Hepatocyte (in vitro differentiated cells): ENCODE results near the gene PPP1R27. TPM values are rescaled to one million over a fixed set of nuclear protein-coding genes. Genes with fewer than 3 reads are reported as not detected.

Source experiments
- DNase-seq: peaks from one replicate; pipeline ENCODE4 v3.0.0-alpha.2; 2016; ENCODE audit warnings: low spot score
- H2AFZ ChIP-seq: fragments of 200-600 bp; sonication (generic); 2 replicates; pipeline ENCODE4 v1.6.0; 2016; ENCODE audit warnings: antibody characterized with exemption, mild to moderate bottlenecking
- H3K27ac ChIP-seq: fragments of 200-600 bp; sonication (generic); 2 replicates; pipeline ENCODE4 v1.5.1; 2016; ENCODE audit warnings: mild to moderate bottlenecking
- H3K27me3 ChIP-seq: fragments of 200-600 bp; sonication (generic); 2 replicates; pipeline ENCODE4 v1.6.1; 2016
- H3K36me3 ChIP-seq: fragments of 200-600 bp; sonication (generic); replicated peaks from 2 replicates; pipeline ENCODE4 v1.5.1; 2016; ENCODE audit warnings: low read depth; ENCODE audit not compliant: insufficient read depth
- H3K4me1 ChIP-seq: fragments of 200-600 bp; sonication (generic); 2 replicates; pipeline ENCODE4 v1.5.1; 2016; ENCODE audit warnings: mild to moderate bottlenecking, moderate library complexity; ENCODE audit not compliant: insufficient read depth
- H3K4me2 ChIP-seq: fragments of 200-600 bp; sonication (generic); 2 replicates; pipeline ENCODE4 v1.6.0; 2016
- H3K4me3 ChIP-seq: fragments of 200-600 bp; sonication (generic); 2 replicates; pipeline ENCODE4 v1.5.1; 2016; ENCODE audit warnings: mild to moderate bottlenecking
- H3K79me2 ChIP-seq: fragments of 200-600 bp; sonication (generic); 2 replicates; pipeline ENCODE4 v1.6.0; 2017; ENCODE audit warnings: mild to moderate bottlenecking
- H3K9me2 ChIP-seq: fragments of 200-600 bp; sonication (generic); replicated peaks from 2 replicates; pipeline ENCODE4 v1.6.0; 2017; ENCODE audit warnings: mild to moderate bottlenecking; ENCODE audit not compliant: insufficient read depth
- H3K9me3 ChIP-seq: fragments of 200-600 bp; sonication (generic); 2 replicates; pipeline ENCODE4 v1.5.1; 2016; ENCODE audit warnings: low read depth, mild to moderate bottlenecking
- H4K20me1 ChIP-seq: fragments of 200-600 bp; sonication (generic); 2 replicates; pipeline ENCODE4 v1.6.0; 2016; ENCODE audit warnings: mild to moderate bottlenecking; ENCODE audit not compliant: insufficient read depth, poor library complexity, severe bottlenecking
- CTCF ChIP-seq: fragments of 200-600 bp; sonication (generic); IDR thresholded peaks from 2 replicates; pipeline ENCODE4 v1.5.1; 2016; ENCODE audit warnings: antibody characterized with exemption, mild to moderate bottlenecking; ENCODE audit not compliant: poor library complexity
- EZH2 ChIP-seq: fragments of 200-600 bp; sonication (generic); IDR thresholded peaks from 2 replicates; pipeline ENCODE4 v1.6.1; 2016; ENCODE audit warnings: antibody characterized with exemption, mild to moderate bottlenecking, borderline replicate concordance
- EZH2phosphoT487 ChIP-seq: fragments of 200-600 bp; sonication (generic); IDR thresholded peaks from one replicate; pipeline ENCODE4 v1.6.1; 2018; ENCODE audit warnings: antibody characterized with exemption, mild to moderate bottlenecking, low read depth, moderate library complexity; ENCODE audit not compliant: unreplicated experiment, severe bottlenecking
- WGBS: methylation state at CpG from one replicate; pipeline ENCODE4 v1.1.6; 2016; ENCODE audit warnings: low lambda C conversion rate; ENCODE audit errors: missing lambda C conversion rate; 5-methylcytosine and 5-hydroxymethylcytosine counted together
- polyA plus RNA-seq: library from polyadenylated mRNA; unstranded; fragments of >200 nt; fragmentation: Nextera tagmentation; extraction: Ambion mirVana; gene quantifications from 2 replicates; pipeline ENCODE4 v1.2.1, GENCODE V29; 2016
- total RNA-seq: library from RNA; depleted of rRNA; stranded (reverse); fragments of >200 nt; gene quantifications from 2 replicates; pipeline ENCODE4 v1.2.3, GENCODE V29; 2014

Gene PPP1R27
- total and polyA plus RNA-seq, 2 experiments from 2014 or later: 0.56 TPM; not detected in 1

GRCh38 chr17:81852237-81852636 lies 17.4 kb upstream of the PPP1R27 start:
- Histone ChIP-seq H3K9me3 (no peaks in the 10 kb centered on the region), H3K27me3 (no peaks in the 10 kb centered on the region), H2AFZ (no peak overlapping the region), H3K79me2 (peaks cover 53% of the 10 kb centered on the region), H3K36me3 (no peaks in the 10 kb centered on the region), H3K4me1 (no peaks in the 10 kb centered on the region), H4K20me1 (peaks cover 46% of the 10 kb centered on the region), H3K27ac (no peak overlapping the region), H3K4me2 (no peak overlapping the region), H3K4me3 (no peak overlapping the region), H3K9me2 (no peaks in the 10 kb centered on the region)
- no peak for TF ChIP-seq EZH2phosphoT487
- TF ChIP-seq CTCF: no peak
- TF ChIP-seq EZH2: no peak
- no peak for DNase-seq
- WGBS: 98% methylated on average over 12 of the region's 12 CpGs

- Histone ChIP-seq H3K79me2 (peaks cover 45% of the 10 kb centered on the region), H3K27me3 (no peaks in the 10 kb centered on the region), H2AFZ (no peak overlapping the region), H3K9me3 (no peaks in the 10 kb centered on the region), H3K4me1 (no peaks in the 10 kb centered on the region), H3K36me3 (no peaks in the 10 kb centered on the region), H3K4me3 (no peak overlapping the region), H3K4me2 (no peak overlapping the region), H4K20me1 (peaks cover 38% of the 10 kb centered on the region), H3K9me2 (no peaks in the 10 kb centered on the region), H3K27ac (no peak overlapping the region)
- TF ChIP-seq EZH2phosphoT487 (no peak), CTCF (no peak), EZH2 (no peak)
- 98% methylated on average over 16 of the region's 16 CpGs for WGBS
- no peak for DNase-seq
These were observed 16.6 kb upstream of the PPP1R27 start for GRCh38 chr17:81851423-81851822.

- Histone ChIP-seq H3K79me2 (peaks cover 27% of the 10 kb centered on the region), H3K9me2 (no peaks in the 10 kb centered on the region), H3K36me3 (no peaks in the 10 kb centered on the region), H4K20me1 (peaks cover 27% of the 10 kb centered on the region), H3K9me3 (no peaks in the 10 kb centered on the region), H3K4me2 (no peak overlapping the region), H2AFZ (no peak overlapping the region), H3K4me1 (no peaks in the 10 kb centered on the region), H3K4me3 (no peak overlapping the region), H3K27ac (no peak overlapping the region), H3K27me3 (no peaks in the 10 kb centered on the region)
- no peak for DNase-seq
- TF ChIP-seq EZH2phosphoT487: no peak
- TF ChIP-seq CTCF: no peak
- no peak for TF ChIP-seq EZH2
- WGBS: 97% methylated on average over 12 of the region's 12 CpGs
These were observed 14.6 kb upstream of the PPP1R27 start for GRCh38 chr17:81849457-81849856.
